Measurements from ENCODE around the gene RASSF5.

DNA sequence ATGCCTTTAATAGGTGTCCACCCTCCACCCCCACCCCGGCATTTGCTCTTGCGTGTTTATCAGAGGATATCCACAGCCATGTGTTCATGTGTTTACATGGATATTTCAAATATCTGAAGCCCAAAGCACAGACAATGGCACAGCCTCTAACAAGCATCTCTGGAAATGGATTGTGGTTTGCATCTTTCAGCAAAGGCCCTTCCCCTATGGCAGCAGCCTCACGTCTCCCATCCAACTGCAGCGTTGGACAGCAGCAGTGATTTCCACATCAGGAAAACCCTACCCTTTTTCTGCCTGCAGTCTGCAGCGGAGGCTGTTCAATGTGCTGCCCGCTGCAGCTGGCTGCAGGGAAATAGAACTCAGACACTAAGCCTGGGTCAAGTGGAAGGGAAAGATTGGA, 1.6 kb downstream of the RASSF5 start:
- TF ChIP-seq, protein P1, sequence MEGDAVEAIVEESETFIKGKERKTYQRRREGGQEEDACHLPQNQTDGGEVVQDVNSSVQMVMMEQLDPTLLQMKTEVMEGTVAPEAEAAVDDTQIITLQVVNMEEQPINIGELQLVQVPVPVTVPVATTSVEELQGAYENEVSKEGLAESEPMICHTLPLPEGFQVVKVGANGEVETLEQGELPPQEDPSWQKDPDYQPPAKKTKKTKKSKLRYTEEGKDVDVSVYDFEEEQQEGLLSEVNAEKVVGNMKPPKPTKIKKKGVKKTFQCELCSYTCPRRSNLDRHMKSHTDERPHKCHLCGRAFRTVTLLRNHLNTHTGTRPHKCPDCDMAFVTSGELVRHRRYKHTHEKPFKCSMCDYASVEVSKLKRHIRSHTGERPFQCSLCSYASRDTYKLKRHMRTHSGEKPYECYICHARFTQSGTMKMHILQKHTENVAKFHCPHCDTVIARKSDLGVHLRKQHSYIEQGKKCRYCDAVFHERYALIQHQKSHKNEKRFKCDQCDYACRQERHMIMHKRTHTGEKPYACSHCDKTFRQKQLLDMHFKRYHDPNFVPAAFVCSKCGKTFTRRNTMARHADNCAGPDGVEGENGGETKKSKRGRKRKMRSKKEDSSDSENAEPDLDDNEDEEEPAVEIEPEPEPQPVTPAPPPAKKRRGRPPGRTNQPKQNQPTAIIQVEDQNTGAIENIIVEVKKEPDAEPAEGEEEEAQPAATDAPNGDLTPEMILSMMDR (IDR thresholded peaks at IDR 0.05), result no peak
- no peak for TF ChIP-seq POLR2A (IDR thresholded peaks at IDR 0.05)

Data from Peyer's patch (tissue), 4 donors.